Right forelimb (tissue), 1 donor: ENCODE measurements around the gene ZBTB42.
"Not testable (repeated sequence)": the region's sequence is repeated elsewhere in the genome, so short reads cannot be mapped to it uniquely, and the experiment has no call there.

ENCODE experiments used
- DNase-seq: peaks from one replicate; pipeline ENCODE4 v3.0.0-alpha.2; 2018

The ZBTB42 gene

GRCh38 chr14:104817930-104818713 lies 17.2 kb downstream of the ZBTB42 start:
- no peak for DNase-seq

- DNase-seq: no peak
Measured at GRCh38 chr14:104818714-104819161, 17.8 kb downstream of the ZBTB42 start.

- DNase-seq: no peak
Measured at GRCh38 chr14:104819361-104819781, 18.5 kb downstream of the ZBTB42 start.

- DNase-seq: no peak
Measured at GRCh38 chr14:104820669-104821228, 19.8 kb downstream of the ZBTB42 start.

- no peak for DNase-seq
Measured at GRCh38 chr14:104821229-104821945, 20.5 kb downstream of the ZBTB42 start.

- no peak for DNase-seq
Measured at GRCh38 chr14:104821971-104822608, 21.2 kb downstream of the ZBTB42 start.

GRCh38 chr14:104822821-104823615 lies 22.1 kb downstream of the ZBTB42 start:
- no peak for DNase-seq

GRCh38 chr14:104824353-104824997 lies 23.6 kb downstream of the ZBTB42 start:
- DNase-seq: no peak

GRCh38 chr14:104826189-104826860 lies 25.4 kb downstream of the ZBTB42 start:
- peak; percentile 96 for DNase-seq

GRCh38 chr14:104826861-104827176 lies 25.9 kb downstream of the ZBTB42 start:
- no peak for DNase-seq

- no peak for DNase-seq
Measured at GRCh38 chr14:104827177-104828055, 26.5 kb downstream of the ZBTB42 start.

- DNase-seq: no peak
Measured at GRCh38 chr14:104830781-104831180, 29.9 kb downstream of the ZBTB42 start.

GRCh38 chr14:104836171-104836935 lies 35.5 kb downstream of the ZBTB42 start:
- DNase-seq: not testable (repeated sequence)

- no peak for DNase-seq
Measured at GRCh38 chr14:104841730-104842129, 40.8 kb downstream of the ZBTB42 start.

- DNase-seq: no peak
Measured at GRCh38 chr14:104843006-104843405, 42.1 kb downstream of the ZBTB42 start.

- DNase-seq: no peak
Measured at GRCh38 chr14:104843442-104844305, 42.8 kb downstream of the ZBTB42 start.

- DNase-seq: no peak
Measured at GRCh38 chr14:104844306-104845032, 43.6 kb downstream of the ZBTB42 start.
